Vagina (tissue), 2 donors: ENCODE data around the gene CNOT2. TPM values are rescaled to one million over a fixed set of nuclear protein-coding genes. Genes with fewer than 3 reads are reported as not detected.

Source experiments
- DNase-seq, 2 donors: peaks; one replicate each; pipeline ENCODE4 v3.0.0-alpha.2; 2017; ENCODE audit errors: extremely low spot score in 2 of 2
- H3K27ac ChIP-seq: fragments of 200-600 bp; sonication (generic); one replicate; pipeline ENCODE4 v1.5.1; 2019
- H3K27me3 ChIP-seq: fragments of 200-600 bp; sonication (generic); one replicate; pipeline ENCODE4 v1.5.1; 2019
- H3K36me3 ChIP-seq, 2 donors: fragments of 200-600 bp; sonication (generic); one replicate each; pipeline ENCODE4 v1.5.1; 2017 to 2019
- H3K4me1 ChIP-seq: fragments of 200-600 bp; sonication (generic); one replicate; pipeline ENCODE4 v1.5.1; 2019
- H3K4me3 ChIP-seq, 2 donors: fragments of 200-600 bp; sonication (generic); 1 replicate in 1 of 2; 2 replicates in 1 of 2; pipeline ENCODE4 v1.5.1; 2016 to 2019
- H3K9me3 ChIP-seq: fragments of 200-600 bp; sonication (generic); one replicate; pipeline ENCODE4 v1.5.1; 2019
- POLR2A ChIP-seq, 2 donors: fragments of 450-650 bp; IDR thresholded peaks; one replicate each; pipeline ENCODE4 v1.6.1; 2017; ENCODE audit warnings: antibody characterized with exemption in 2 of 2, mild to moderate bottlenecking in 2 of 2, moderate library complexity in 2 of 2
- POLR2AphosphoS5 ChIP-seq, 2 donors: sonication (generic); formaldehyde crosslinking; IDR thresholded peaks; one replicate each; pipeline ENCODE4 v1.9.0; 2017; ENCODE audit warnings: antibody characterized with exemption in 2 of 2, mild to moderate bottlenecking in 2 of 2, low read depth in 1 of 2; ENCODE audit not compliant: insufficient read depth in 1 of 2
- intact Hi-C: fragments of 100-400 bp; cut with DNase I; formaldehyde crosslinking; loops from one replicate; pipeline ENCODE4 v1.15.1; 2023
- total RNA-seq: library from RNA; depleted of rRNA; stranded (reverse); fragments of >200 nt; gene quantifications from one replicate; pipeline ENCODE4 v1.2.3, GENCODE V29; 2016
- TF ChIP-seq, protein P1 (sequence below), 3 experiments: fragments of 450-650 bp in 2 of 3; fragments of 200-600 bp in 1 of 3; sonication (generic) in 1 of 3; IDR thresholded peaks; one replicate each; pipeline ENCODE4 v1.5.1; 2017 to 2019; ENCODE audit warnings: antibody characterized with exemption in 3 of 3, mild to moderate bottlenecking in 2 of 3, moderate library complexity in 2 of 3

The CNOT2 gene
- total RNA-seq, 1 donor from 2014 or later, result 176 TPM

DNA sequence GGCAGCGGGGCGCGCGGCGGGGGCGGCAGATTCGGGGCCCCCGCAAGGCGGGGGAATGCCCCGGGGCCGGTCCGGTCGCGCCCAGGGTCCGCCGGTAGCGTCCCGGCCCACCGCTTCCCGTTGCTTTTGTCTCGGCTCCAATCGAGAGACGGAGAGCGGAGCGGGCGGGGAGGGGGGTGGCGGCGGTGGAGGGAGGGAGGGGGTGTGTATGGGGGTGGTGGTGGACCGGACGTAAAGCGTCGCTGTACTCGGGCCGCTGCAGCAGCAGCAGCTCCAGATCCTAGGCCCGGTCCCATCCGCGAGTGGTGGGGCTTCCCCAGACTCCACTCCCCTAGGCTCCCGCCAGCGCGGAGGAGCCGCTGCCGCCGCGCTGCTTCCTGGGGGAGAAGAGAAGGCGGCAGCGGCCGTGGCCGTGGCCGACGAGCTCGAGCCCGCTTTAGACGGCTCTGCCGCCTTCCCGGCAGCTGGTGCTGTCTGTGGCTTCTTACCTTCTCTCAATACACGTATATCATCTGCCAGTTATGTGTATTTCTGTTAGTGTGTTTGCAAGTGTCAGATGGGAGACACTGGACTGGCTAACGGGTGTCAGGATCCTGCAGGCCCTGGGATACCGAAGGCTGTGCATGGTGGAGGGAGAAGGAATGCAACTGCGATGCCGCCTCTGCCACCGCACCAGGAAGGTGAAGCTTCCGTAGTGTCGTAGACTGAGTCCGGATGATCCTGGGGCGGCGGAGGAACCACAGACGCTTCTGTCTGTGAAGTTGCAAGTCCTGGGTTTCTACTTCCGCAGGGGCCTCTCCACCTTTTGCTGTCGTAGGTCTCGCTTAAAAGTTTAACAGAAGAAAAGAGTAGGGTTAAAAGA is 508 bp downstream of the CNOT2 start:
- H3K36me3 ChIP-seq, result peaks cover 0 to 18% of the 10 kb centered on the region in 2 donors
- DNase-seq, result peak in 1 of 2 donors; percentile 89
- TF ChIP-seq, protein P1, sequence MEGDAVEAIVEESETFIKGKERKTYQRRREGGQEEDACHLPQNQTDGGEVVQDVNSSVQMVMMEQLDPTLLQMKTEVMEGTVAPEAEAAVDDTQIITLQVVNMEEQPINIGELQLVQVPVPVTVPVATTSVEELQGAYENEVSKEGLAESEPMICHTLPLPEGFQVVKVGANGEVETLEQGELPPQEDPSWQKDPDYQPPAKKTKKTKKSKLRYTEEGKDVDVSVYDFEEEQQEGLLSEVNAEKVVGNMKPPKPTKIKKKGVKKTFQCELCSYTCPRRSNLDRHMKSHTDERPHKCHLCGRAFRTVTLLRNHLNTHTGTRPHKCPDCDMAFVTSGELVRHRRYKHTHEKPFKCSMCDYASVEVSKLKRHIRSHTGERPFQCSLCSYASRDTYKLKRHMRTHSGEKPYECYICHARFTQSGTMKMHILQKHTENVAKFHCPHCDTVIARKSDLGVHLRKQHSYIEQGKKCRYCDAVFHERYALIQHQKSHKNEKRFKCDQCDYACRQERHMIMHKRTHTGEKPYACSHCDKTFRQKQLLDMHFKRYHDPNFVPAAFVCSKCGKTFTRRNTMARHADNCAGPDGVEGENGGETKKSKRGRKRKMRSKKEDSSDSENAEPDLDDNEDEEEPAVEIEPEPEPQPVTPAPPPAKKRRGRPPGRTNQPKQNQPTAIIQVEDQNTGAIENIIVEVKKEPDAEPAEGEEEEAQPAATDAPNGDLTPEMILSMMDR (IDR thresholded peaks at IDR 0.05), result no peak
- TF ChIP-seq POLR2A (IDR thresholded peaks at IDR 0.05), result no peak
- TF ChIP-seq POLR2AphosphoS5 (IDR thresholded peaks at IDR 0.05; ENCODE audit: insufficient read depth in 1 of 2, low read depth in 1 of 2), result peak in 1 of 2 donors; percentile 19
- H3K27ac ChIP-seq, result peak overlapping the region; percentile 99
- H3K27me3 ChIP-seq, result no peaks in the 10 kb centered on the region
- intact Hi-C loops, result no loop called here
- H3K4me1 ChIP-seq, result peaks cover 64% of the 10 kb centered on the region
- no peaks in the 10 kb centered on the region for H3K9me3 ChIP-seq
- peak overlapping the region; percentile 97 for H3K4me3 ChIP-seq

DNA sequence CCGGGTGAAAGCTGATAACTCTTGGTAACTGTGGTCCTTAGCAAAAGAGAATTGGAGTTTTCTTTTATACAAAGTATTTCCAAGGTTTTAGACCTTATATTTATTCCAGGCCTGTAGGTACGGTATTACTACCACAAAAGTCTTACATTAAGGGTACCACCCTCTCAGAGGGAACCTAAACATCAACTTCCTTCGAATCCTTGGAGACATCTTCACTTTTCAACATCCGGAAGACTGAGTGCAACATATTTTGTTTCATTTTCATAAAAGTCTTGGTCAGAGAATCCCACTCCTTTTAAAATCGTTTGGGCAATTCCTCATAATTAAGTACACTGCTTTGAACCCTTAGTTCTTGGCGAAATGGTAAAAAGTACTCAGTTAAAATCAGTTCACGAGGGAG is 1.2 kb downstream of the CNOT2 start:
- Histone ChIP-seq H3K4me3 (peak overlapping the region; percentile 97), H3K4me1 (peaks cover 66% of the 10 kb centered on the region), H3K27me3 (no peaks in the 10 kb centered on the region), H3K36me3 (peaks cover 0 to 17% of the 10 kb centered on the region in 2 donors), H3K9me3 (no peaks in the 10 kb centered on the region), H3K27ac (peak overlapping the region; percentile 99)
- TF ChIP-seq, protein P1 (IDR thresholded peaks at IDR 0.05), result no peak
- TF ChIP-seq POLR2AphosphoS5 (IDR thresholded peaks at IDR 0.05; ENCODE audit: insufficient read depth in 1 of 2, low read depth in 1 of 2), result no peak
- no peak for TF ChIP-seq POLR2A (IDR thresholded peaks at IDR 0.05)
- DNase-seq, result no peak
- intact Hi-C loops, result no loop called here

DNA sequence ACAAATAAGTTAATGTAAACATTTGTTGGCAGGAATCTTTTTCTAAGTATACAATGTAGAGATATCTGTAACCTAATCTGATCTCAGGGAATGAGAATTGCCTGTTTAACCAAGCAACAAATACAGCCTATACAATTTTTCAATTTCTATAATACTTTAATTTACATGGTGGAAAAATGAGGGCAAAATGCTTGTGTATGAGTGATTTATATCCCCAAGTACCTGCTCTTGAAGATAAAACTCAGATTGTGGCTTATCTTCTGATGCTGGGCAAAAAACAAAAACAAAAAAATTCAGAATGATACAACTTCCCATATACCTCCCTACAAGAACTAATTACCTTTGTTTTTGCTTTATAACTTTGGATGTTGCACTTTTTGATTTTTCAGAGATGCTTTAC is 2.2 kb downstream of the CNOT2 start:
- TF ChIP-seq, protein P1 (IDR thresholded peaks at IDR 0.05), result no peak
- TF ChIP-seq POLR2A (IDR thresholded peaks at IDR 0.05), result no peak
- no peak for DNase-seq
- H3K27ac ChIP-seq, result no peak overlapping the region
- H3K9me3 ChIP-seq, result no peaks in the 10 kb centered on the region
- H3K27me3 ChIP-seq, result no peaks in the 10 kb centered on the region
- intact Hi-C loops, result no loop called here
- no peak overlapping the region for H3K4me3 ChIP-seq
- peaks cover 0 to 7% of the 10 kb centered on the region in 2 donors for H3K36me3 ChIP-seq
- H3K4me1 ChIP-seq, result peaks cover 74% of the 10 kb centered on the region

DNA sequence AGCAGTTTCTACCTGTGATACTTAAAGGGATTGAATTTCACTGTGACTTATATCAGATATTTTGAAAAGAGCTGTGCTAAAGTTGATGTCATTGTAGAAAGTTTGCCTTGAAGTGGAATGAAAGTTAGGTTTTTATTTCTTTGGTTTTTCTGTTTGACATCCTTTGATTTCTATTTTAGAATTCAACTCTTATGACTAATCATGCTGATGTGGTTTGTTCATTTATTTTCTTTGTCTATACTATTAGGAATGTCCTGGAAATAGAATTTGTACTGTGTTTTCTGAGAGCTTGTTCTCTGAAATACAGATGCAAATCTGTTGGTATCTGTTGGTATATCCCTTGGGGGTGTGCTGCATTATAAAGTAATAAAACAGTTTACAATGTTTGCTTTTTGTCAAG is 3.3 kb downstream of the CNOT2 start:
- Histone ChIP-seq H3K4me1 (peaks cover 72% of the 10 kb centered on the region), H3K27ac (no peak overlapping the region), H3K27me3 (no peaks in the 10 kb centered on the region), H3K9me3 (no peaks in the 10 kb centered on the region), H3K4me3 (no peak overlapping the region), H3K36me3 (no peaks in the 10 kb centered on the region)
- TF ChIP-seq POLR2A (IDR thresholded peaks at IDR 0.05), result no peak
- no peak for TF ChIP-seq POLR2AphosphoS5 (IDR thresholded peaks at IDR 0.05; ENCODE audit: insufficient read depth in 1 of 2, low read depth in 1 of 2)
- TF ChIP-seq, protein P1 (IDR thresholded peaks at IDR 0.05), result no peak
- no peak for DNase-seq
- intact Hi-C loops, result no loop called here

DNA sequence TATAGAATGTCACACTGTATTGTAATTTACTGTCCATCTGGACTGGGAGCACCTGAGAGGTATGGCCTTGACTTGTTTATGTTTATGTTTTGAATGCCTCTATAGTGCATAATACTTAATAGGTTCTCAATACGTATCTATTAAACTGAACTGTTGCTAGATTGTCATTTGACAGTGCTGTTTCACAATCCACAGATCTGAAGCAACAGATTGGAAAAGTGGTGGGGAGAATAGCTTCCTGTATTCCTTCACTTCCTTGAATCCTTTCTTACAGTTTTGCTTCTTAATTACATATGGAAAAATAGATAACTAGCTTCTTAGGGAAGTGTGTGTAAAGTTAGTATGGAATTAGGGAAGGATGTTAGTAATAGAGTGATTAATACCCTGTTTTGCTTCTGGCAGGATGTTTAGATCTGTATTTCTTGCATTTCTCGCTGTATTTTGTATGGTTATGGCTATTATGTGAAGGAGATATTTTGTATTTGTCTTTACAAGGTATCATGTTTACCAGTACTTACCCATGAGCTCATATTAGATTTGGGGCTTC is 4.5 kb downstream of the CNOT2 start:
- H3K27ac ChIP-seq, result no peak overlapping the region
- H3K9me3 ChIP-seq, result no peaks in the 10 kb centered on the region
- no peak for DNase-seq
- H3K27me3 ChIP-seq, result no peaks in the 10 kb centered on the region
- intact Hi-C loops, result no loop called here
- peaks cover 73% of the 10 kb centered on the region for H3K4me1 ChIP-seq
- no peaks in the 10 kb centered on the region for H3K36me3 ChIP-seq
- no peak overlapping the region for H3K4me3 ChIP-seq
- TF ChIP-seq POLR2AphosphoS5 (IDR thresholded peaks at IDR 0.05; ENCODE audit: insufficient read depth in 1 of 2, low read depth in 1 of 2) (no peak), POLR2A (IDR thresholded peaks at IDR 0.05) (no peak)
- TF ChIP-seq, protein P1 (IDR thresholded peaks at IDR 0.05), result no peak
